H9 (cell line): ENCODE measurements around the gene SLC7A14. TPM values are rescaled to one million over a fixed set of nuclear protein-coding genes. Genes with fewer than 3 reads are reported as not detected.

ENCODE experiments used
- DNase-seq: peaks from one replicate; pipeline ENCODE4 v3.0.0-alpha.2; 2017
- H2AFZ ChIP-seq: one replicate; pipeline ENCODE4 v1.6.1; 2013; ENCODE audit warnings: mild to moderate bottlenecking, low read length, control low read depth, moderate library complexity
- H2AK5ac ChIP-seq: 2 replicates; pipeline ENCODE4 v1.6.1; 2013; ENCODE audit warnings: low read length, control low read depth, mixed read lengths; ENCODE audit not compliant: insufficient read length
- H2BK120ac ChIP-seq: one replicate; pipeline ENCODE4 v1.6.1; 2013; ENCODE audit warnings: low read depth, mild to moderate bottlenecking, low read length, control low read depth, inconsistent platforms; ENCODE audit not compliant: poor library complexity, severe bottlenecking
- H2BK12ac ChIP-seq: 2 replicates; pipeline ENCODE4 v1.6.1; 2013; ENCODE audit warnings: low read length, control low read depth, mixed read lengths, low read depth; ENCODE audit not compliant: insufficient read length
- H2BK15ac ChIP-seq: 2 replicates; pipeline ENCODE4 v1.6.1; 2013; ENCODE audit warnings: low read depth, low read length, control low read depth
- H2BK20ac ChIP-seq: one replicate; pipeline ENCODE4 v1.6.1; 2013; ENCODE audit warnings: low read depth, mild to moderate bottlenecking, low read length, control low read depth, inconsistent platforms; ENCODE audit not compliant: poor library complexity, severe bottlenecking
- H2BK5ac ChIP-seq: 2 replicates; pipeline ENCODE4 v1.6.1; 2013; ENCODE audit warnings: low read length, control low read depth, mixed read lengths; ENCODE audit not compliant: insufficient read length
- H3K14ac ChIP-seq: 2 replicates; pipeline ENCODE4 v1.6.1; 2013; ENCODE audit warnings: low read length, control low read depth; ENCODE audit not compliant: insufficient read depth
- H3K18ac ChIP-seq: 2 replicates; pipeline ENCODE4 v1.6.1; 2013; ENCODE audit warnings: low read depth, mild to moderate bottlenecking, mixed read lengths, low read length, control low read depth; ENCODE audit not compliant: insufficient read length
- H3K23ac ChIP-seq: 2 replicates; pipeline ENCODE4 v1.6.1; 2013; ENCODE audit warnings: low read length, control low read depth, mixed read lengths, low read depth; ENCODE audit not compliant: insufficient read length
- H3K23me2 ChIP-seq: 2 replicates; pipeline ENCODE4 v1.6.1; 2013; ENCODE audit warnings: low read depth, mild to moderate bottlenecking, mixed read lengths, low read length, control low read depth; ENCODE audit not compliant: insufficient read length, poor library complexity, severe bottlenecking
- H3K27ac ChIP-seq: 2 replicates; pipeline ENCODE4 v1.5.1; 2013; ENCODE audit warnings: low read length, control low read depth, mixed read lengths, low read depth; ENCODE audit not compliant: insufficient read length
- H3K27me3 ChIP-seq: 2 replicates; pipeline ENCODE4 v1.6.1; 2013; ENCODE audit warnings: low read length, control low read depth, inconsistent platforms; ENCODE audit not compliant: insufficient read depth
- H3K4ac ChIP-seq: 2 replicates; pipeline ENCODE4 v1.6.1; 2013; ENCODE audit warnings: low read depth, mild to moderate bottlenecking, control low read depth, inconsistent platforms, low read length, moderate library complexity
- H3K4me1 ChIP-seq: 2 replicates; pipeline ENCODE4 v1.6.1; 2013; ENCODE audit warnings: low read length, control low read depth, inconsistent platforms; ENCODE audit not compliant: insufficient read depth
- H3K4me2 ChIP-seq: 2 replicates; pipeline ENCODE4 v1.6.1; 2013; ENCODE audit warnings: low read length, control low read depth, mixed read lengths; ENCODE audit not compliant: insufficient read length, insufficient read depth
- H3K56ac ChIP-seq: 2 replicates; pipeline ENCODE4 v1.6.1; 2013; ENCODE audit warnings: low read depth, mild to moderate bottlenecking, mixed read lengths, low read length, control low read depth; ENCODE audit not compliant: insufficient read length
- H3K79me1 ChIP-seq: 2 replicates; pipeline ENCODE4 v1.6.1; 2013; ENCODE audit warnings: low read depth, mild to moderate bottlenecking, moderate library complexity, low read length, control low read depth, inconsistent platforms; ENCODE audit not compliant: insufficient read depth, poor library complexity, severe bottlenecking
- H3K79me2 ChIP-seq: 2 replicates; pipeline ENCODE4 v1.6.1; 2013; ENCODE audit warnings: low read length, control low read depth, inconsistent platforms; ENCODE audit not compliant: insufficient read depth
- H3K9ac ChIP-seq: 2 replicates; pipeline ENCODE4 v1.6.1; 2013; ENCODE audit warnings: low read length, control low read depth, mixed read lengths; ENCODE audit not compliant: insufficient read length; ENCODE audit errors: extremely low read depth
- H3K9me3 ChIP-seq: one replicate; pipeline ENCODE4 v1.6.1; 2013; ENCODE audit warnings: low read depth, low read length, inconsistent platforms; ENCODE audit not compliant: control insufficient read depth
- H3T11ph ChIP-seq: one replicate; pipeline ENCODE4 v1.6.1; 2013; ENCODE audit warnings: mild to moderate bottlenecking, low read length, control low read depth, inconsistent platforms
- H4K20me1 ChIP-seq: one replicate; pipeline ENCODE4 v1.6.1; 2013; ENCODE audit not compliant: control insufficient read depth, insufficient read length, insufficient read depth
- H4K5ac ChIP-seq: 2 replicates; pipeline ENCODE4 v1.6.1; 2013; ENCODE audit warnings: low read depth, mild to moderate bottlenecking, mixed read lengths, low read length, control low read depth; ENCODE audit not compliant: insufficient read length
- H4K8ac ChIP-seq: replicated peaks from 2 replicates; pipeline ENCODE4 v1.6.1; 2013; ENCODE audit warnings: low read length, control low read depth, mixed read lengths, low read depth; ENCODE audit not compliant: insufficient read length
- H4K91ac ChIP-seq: 2 replicates; pipeline ENCODE4 v1.6.1; 2013; ENCODE audit warnings: low read depth, mild to moderate bottlenecking, moderate library complexity, mixed read lengths, low read length, control low read depth; ENCODE audit not compliant: insufficient read length
- H3K27ac Mint-ChIP-seq, 3 experiments: 2 replicates in 2 of 3; 3 replicates in 1 of 3; pipeline ENCODE4 v1.8.0; 2020 to 2021; ENCODE audit warnings: mixed read lengths in 3 of 3, mild to moderate bottlenecking in 1 of 3, moderate library complexity in 1 of 3
- H3K27me3 Mint-ChIP-seq: 2 replicates; pipeline ENCODE4 v1.8.0; 2021; ENCODE audit warnings: low read depth, mild to moderate bottlenecking, moderate library complexity, mixed read lengths
- H3K36me3 Mint-ChIP-seq, 3 experiments: 2 replicates in 2 of 3; 3 replicates in 1 of 3; pipeline ENCODE4 v1.8.0; 2020 to 2021; ENCODE audit warnings: low read depth in 3 of 3, mixed read lengths in 3 of 3; ENCODE audit not compliant: insufficient read depth in 1 of 3
- H3K4me1 Mint-ChIP-seq, 2 experiments: 2 replicates each; pipeline ENCODE4 v1.8.0; 2020; ENCODE audit warnings: mixed read lengths in 2 of 2
- H3K4me3 Mint-ChIP-seq, 2 experiments: 2 replicates in 1 of 2; 3 replicates in 1 of 2; pipeline ENCODE4 v1.8.0; 2020 to 2021; ENCODE audit warnings: mild to moderate bottlenecking in 2 of 2, mixed read lengths in 2 of 2, moderate library complexity in 1 of 2
- H3K9me3 Mint-ChIP-seq, 2 experiments: 2 replicates in 1 of 2; 3 replicates in 1 of 2; pipeline ENCODE4 v1.8.0; 2020; ENCODE audit warnings: mild to moderate bottlenecking in 2 of 2, mixed read lengths in 2 of 2, moderate library complexity in 1 of 2
- WGBS: extraction: QIAGEN DNeasy Blood & Tissue Kit; methylation state at CpG from one replicate; pipeline ENCODE4 v1.1.7; 2013; ENCODE audit warnings: missing lambda C conversion rate, low lambda C conversion rate, mixed read lengths; ENCODE audit not compliant: insufficient read length; ENCODE audit errors: extremely low coverage; 5-methylcytosine and 5-hydroxymethylcytosine counted together
- total RNA-seq: library from RNA; stranded (reverse); gene quantifications from 2 replicates; pipeline ENCODE4 v1.2.1, GENCODE V29; 2021
- TF ChIP-seq, protein P1 (sequence below): fragments of 200-600 bp; sonication (generic); conservative IDR thresholded peaks from 3 replicates; pipeline ENCODE4 v1.8.0; 2021; ENCODE audit warnings: antibody characterized with exemption, mild to moderate bottlenecking

Gene SLC7A14
- total RNA-seq, 1 experiment from 2014 or later: 0.42 TPM

DNA sequence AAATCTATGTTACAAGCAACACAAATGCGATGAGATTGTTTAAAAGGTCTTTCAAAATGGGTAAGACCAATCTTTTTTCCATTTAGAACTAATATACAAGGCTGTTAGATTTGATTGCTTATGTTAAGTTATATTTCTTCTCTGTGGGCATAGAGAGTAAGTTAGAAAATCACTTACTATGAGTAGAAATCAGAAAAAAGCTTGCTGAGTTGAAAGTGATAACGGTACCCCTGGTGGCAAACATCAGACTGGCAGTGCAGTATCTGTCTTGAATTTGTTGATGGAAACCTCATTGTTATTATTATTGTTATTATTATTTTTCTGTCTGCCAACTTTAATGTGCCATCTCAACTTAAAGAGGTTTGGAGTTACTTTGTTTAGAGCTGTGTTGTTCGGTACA lies 154.8 kb downstream of the SLC7A14 start:
- Histone ChIP-seq H3K4me1 (no peaks in the 10 kb centered on the region), H2AK5ac (no peak overlapping the region)
- H3K27me3 Mint-ChIP-seq: no peaks in the 10 kb centered on the region

More for the DNA sequence above, 154.8 kb downstream of the SLC7A14 start:
- H3K27me3 ChIP-seq: no peaks in the 10 kb centered on the region
- DNase-seq: no peak
- H3K36me3 Mint-ChIP-seq: no peaks in the 10 kb centered on the region; a peak in 1 of 7 replicates
- no peak overlapping the region for H3K4me2 ChIP-seq
- H2BK12ac ChIP-seq: no peak overlapping the region
- H3K18ac ChIP-seq: no peak overlapping the region
- H2BK5ac ChIP-seq: no peak overlapping the region
- peaks cover 3 to 8% of the 10 kb centered on the region in 2 experiments for H3K4me1 Mint-ChIP-seq
- H2AFZ ChIP-seq: no peak overlapping the region
- no peaks in the 10 kb centered on the region for H3K23me2 ChIP-seq
- no peak overlapping the region for H3T11ph ChIP-seq
- H3K14ac ChIP-seq: no peak overlapping the region
- no peaks in the 10 kb centered on the region for H3K9me3 Mint-ChIP-seq
- no peaks in the 10 kb centered on the region for H3K9me3 ChIP-seq
- H3K79me2 ChIP-seq: no peaks in the 10 kb centered on the region
- H2BK15ac ChIP-seq: no peak overlapping the region
- no peaks in the 10 kb centered on the region for H4K20me1 ChIP-seq
- H4K91ac ChIP-seq: no peak overlapping the region
- H3K9ac ChIP-seq: no peak overlapping the region
- H2BK120ac ChIP-seq: no peak overlapping the region
- H3K27ac Mint-ChIP-seq: no peak overlapping the region
- no peak overlapping the region for H3K27ac ChIP-seq
- no peaks in the 10 kb centered on the region for H3K79me1 ChIP-seq
- TF ChIP-seq, protein P1, sequence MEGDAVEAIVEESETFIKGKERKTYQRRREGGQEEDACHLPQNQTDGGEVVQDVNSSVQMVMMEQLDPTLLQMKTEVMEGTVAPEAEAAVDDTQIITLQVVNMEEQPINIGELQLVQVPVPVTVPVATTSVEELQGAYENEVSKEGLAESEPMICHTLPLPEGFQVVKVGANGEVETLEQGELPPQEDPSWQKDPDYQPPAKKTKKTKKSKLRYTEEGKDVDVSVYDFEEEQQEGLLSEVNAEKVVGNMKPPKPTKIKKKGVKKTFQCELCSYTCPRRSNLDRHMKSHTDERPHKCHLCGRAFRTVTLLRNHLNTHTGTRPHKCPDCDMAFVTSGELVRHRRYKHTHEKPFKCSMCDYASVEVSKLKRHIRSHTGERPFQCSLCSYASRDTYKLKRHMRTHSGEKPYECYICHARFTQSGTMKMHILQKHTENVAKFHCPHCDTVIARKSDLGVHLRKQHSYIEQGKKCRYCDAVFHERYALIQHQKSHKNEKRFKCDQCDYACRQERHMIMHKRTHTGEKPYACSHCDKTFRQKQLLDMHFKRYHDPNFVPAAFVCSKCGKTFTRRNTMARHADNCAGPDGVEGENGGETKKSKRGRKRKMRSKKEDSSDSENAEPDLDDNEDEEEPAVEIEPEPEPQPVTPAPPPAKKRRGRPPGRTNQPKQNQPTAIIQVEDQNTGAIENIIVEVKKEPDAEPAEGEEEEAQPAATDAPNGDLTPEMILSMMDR: peak; percentile 50
- H3K23ac ChIP-seq: no peak overlapping the region
- no peak overlapping the region for H4K8ac ChIP-seq
- H3K56ac ChIP-seq: no peak overlapping the region
- no peak overlapping the region for H2BK20ac ChIP-seq
- no CpG with 5 or more reads among the region's 3 CpGs for WGBS
- H4K5ac ChIP-seq: no peak overlapping the region
- no peak overlapping the region for H3K4me3 Mint-ChIP-seq
- H3K4ac ChIP-seq: no peak overlapping the region
